Skin epidermis (tissue), 12 donors: ENCODE results near the gene CPSF3.
A peak's percentile ranks its signal among the peaks of the same experiment; 100 is the strongest.
"Not testable (repeated sequence)": the region's sequence is repeated elsewhere in the genome, so short reads cannot be mapped to it uniquely, and the experiment has no call there.

Experiments
- H3K27ac ChIP-seq, 21 experiments: fragments of 200-600 bp; sonication (generic) in 11 of 21; one replicate each; pipeline ENCODE4 v1.5.0; 2020; ENCODE audit warnings: mild to moderate bottlenecking in 3 of 21, inconsistent platforms in 2 of 21, moderate library complexity in 2 of 21
- H3K4me3 ChIP-seq, 7 experiments: fragments of 200-600 bp; sonication (generic) in 2 of 7; one replicate each; pipeline ENCODE4 v1.5.0; 2020; ENCODE audit warnings: inconsistent platforms in 2 of 7, mild to moderate bottlenecking in 2 of 7, moderate library complexity in 1 of 7

The CPSF3 gene

GRCh38 chr2:9490789-9491188 lies 67.3 kb downstream of the CPSF3 start:
- no peak overlapping the region for H3K27ac ChIP-seq

GRCh38 chr2:9492927-9493326 lies 69.5 kb downstream of the CPSF3 start:
- H3K27ac ChIP-seq = no peak overlapping the region
- H3K4me3 ChIP-seq = no peak overlapping the region

More at GRCh38 chr2:9490789-9491188, 67.3 kb downstream of the CPSF3 start:
- no peak overlapping the region for H3K4me3 ChIP-seq

GRCh38 chr2:9493478-9493877 lies 70.0 kb downstream of the CPSF3 start:
- no peak overlapping the region for H3K27ac ChIP-seq

GRCh38 chr2:9494081-9494480 lies 70.6 kb downstream of the CPSF3 start:
- Histone ChIP-seq H3K4me3 (no peak overlapping the region), H3K27ac (no peak overlapping the region)

More at GRCh38 chr2:9493478-9493877, 70.0 kb downstream of the CPSF3 start:
- H3K4me3 ChIP-seq = no peak overlapping the region

- no peak overlapping the region for H3K4me3 ChIP-seq
- H3K27ac ChIP-seq = peak overlapping the region in 1 of 21 experiments; percentile 6
These were observed 73.6 kb downstream of the CPSF3 start for GRCh38 chr2:9497017-9497416.

- peak overlapping the region in 1 of 21 experiments; percentile 29 for H3K27ac ChIP-seq
These were observed 74.8 kb downstream of the CPSF3 start for GRCh38 chr2:9498210-9498609.

GRCh38 chr2:9508931-9509330 lies 85.5 kb downstream of the CPSF3 start:
- Histone ChIP-seq H3K27ac (no peak overlapping the region), H3K4me3 (no peak overlapping the region)

More at GRCh38 chr2:9498210-9498609, 74.8 kb downstream of the CPSF3 start:
- no peak overlapping the region for H3K4me3 ChIP-seq

GRCh38 chr2:9513946-9514345 lies 90.5 kb downstream of the CPSF3 start:
- H3K27ac ChIP-seq, H3K4me3 ChIP-seq: not testable (repeated sequence)

GRCh38 chr2:9517118-9517782 lies 93.8 kb downstream of the CPSF3 start:
- Histone ChIP-seq H3K4me3 (no peak overlapping the region), H3K27ac (no peak overlapping the region)

GRCh38 chr2:9518163-9518562 lies 94.7 kb downstream of the CPSF3 start:
- H3K27ac ChIP-seq = no peak overlapping the region
- no peak overlapping the region for H3K4me3 ChIP-seq

GRCh38 chr2:9518780-9519179 lies 95.3 kb downstream of the CPSF3 start:
- no peak overlapping the region for H3K4me3 ChIP-seq
- H3K27ac ChIP-seq = no peak overlapping the region

- H3K4me3 ChIP-seq = no peak overlapping the region
- H3K27ac ChIP-seq = no peak overlapping the region
These were observed 95.8 kb downstream of the CPSF3 start for GRCh38 chr2:9519250-9519649.
